ENCODE measurements around the gene PKIG. TPM values are rescaled to one million over a fixed set of nuclear protein-coding genes. Genes with fewer than 3 reads are reported as not detected.

PKIG gene
- total and polyA plus RNA-seq, 2 experiments from 2014 or later: 29.7 to 33.2 TPM

Other genes with a start within 250 kb of the PKIG start
- gene R3HDML, start 245.5 kb upstream of the PKIG start, total RNA-seq (2014; rRNA removed; shearing (Covaris generic)): not detected in 2 replicates
- not detected in 2 replicates for gene R3HDML, start 245.5 kb upstream of the PKIG start, polyA plus RNA-seq (2016; fragmentation: Nextera tagmentation; extraction: Ambion mirVana)
- gene HNF4A, start 226.9 kb upstream of the PKIG start, total RNA-seq (2014; rRNA removed; shearing (Covaris generic)): not detected in 2 replicates
- gene HNF4A, start 226.9 kb upstream of the PKIG start, polyA plus RNA-seq (2016; fragmentation: Nextera tagmentation; extraction: Ambion mirVana): not detected in 2 replicates
- gene TTPAL, start 106.7 kb upstream of the PKIG start, total RNA-seq (2014; rRNA removed; shearing (Covaris generic)): 10.2 TPM in 2 replicates
- gene TTPAL, start 106.7 kb upstream of the PKIG start, polyA plus RNA-seq (2016; fragmentation: Nextera tagmentation; extraction: Ambion mirVana): 3.5 and 3.7 TPM in 2 replicates
- gene SERINC3, start 60.5 kb upstream of the PKIG start, total RNA-seq (2014; rRNA removed; shearing (Covaris generic)): 25.4 and 33.0 TPM in 2 replicates
- 18.1 and 18.6 TPM in 2 replicates for gene SERINC3, start 60.5 kb upstream of the PKIG start, polyA plus RNA-seq (2016; fragmentation: Nextera tagmentation; extraction: Ambion mirVana)
- 12.7 and 16.2 TPM in 2 replicates for gene ADA, start 69.1 kb downstream of the PKIG start, total RNA-seq (2014; rRNA removed; shearing (Covaris generic))
- gene ADA, start 69.1 kb downstream of the PKIG start, polyA plus RNA-seq (2016; fragmentation: Nextera tagmentation; extraction: Ambion mirVana): 14.6 and 15.8 TPM in 2 replicates
- gene CCN5, start 132.8 kb downstream of the PKIG start, total RNA-seq (2014; rRNA removed; shearing (Covaris generic)): not detected in 2 replicates
- gene CCN5, start 132.8 kb downstream of the PKIG start, polyA plus RNA-seq (2016; fragmentation: Nextera tagmentation; extraction: Ambion mirVana): not detected in 2 replicates
- gene KCNK15, start 163.3 kb downstream of the PKIG start, total RNA-seq (2014; rRNA removed; shearing (Covaris generic)): 0.19 and 0.63 TPM in 2 replicates
- gene KCNK15, start 163.3 kb downstream of the PKIG start, polyA plus RNA-seq (2016; fragmentation: Nextera tagmentation; extraction: Ambion mirVana): 3.3 and 4.3 TPM in 2 replicates
- gene RIMS4, start 228.0 kb downstream of the PKIG start, total RNA-seq (2014; rRNA removed; shearing (Covaris generic)): 34.5 and 39.7 TPM in 2 replicates
- gene RIMS4, start 228.0 kb downstream of the PKIG start, polyA plus RNA-seq (2016; fragmentation: Nextera tagmentation; extraction: Ambion mirVana): 2.9 and 3.5 TPM in 2 replicates

Measured in GM23338 (cell line).